HG03196 (cell line): ENCODE results near the gene KRT17.
"Not testable (repeated sequence)": the region's sequence is repeated elsewhere in the genome, so short reads cannot be mapped to it uniquely, and the experiment has no call there.

ENCODE experiments used
- ATAC-seq: cut with Tn5 transposase; IDR thresholded peaks from one replicate; pipeline ENCODE4 v1.9.1; 2021; ENCODE audit not compliant: unreplicated experiment

KRT17 gene

GRCh38 chr17:41600318-41600717 lies 24.1 kb downstream of the KRT17 start:
- no peak for ATAC-seq

- no peak for ATAC-seq
Observed at GRCh38 chr17:41599680-41600079, 24.7 kb downstream of the KRT17 start.

- ATAC-seq: no peak
Observed at GRCh38 chr17:41595585-41595984, 28.8 kb downstream of the KRT17 start.

DNA sequence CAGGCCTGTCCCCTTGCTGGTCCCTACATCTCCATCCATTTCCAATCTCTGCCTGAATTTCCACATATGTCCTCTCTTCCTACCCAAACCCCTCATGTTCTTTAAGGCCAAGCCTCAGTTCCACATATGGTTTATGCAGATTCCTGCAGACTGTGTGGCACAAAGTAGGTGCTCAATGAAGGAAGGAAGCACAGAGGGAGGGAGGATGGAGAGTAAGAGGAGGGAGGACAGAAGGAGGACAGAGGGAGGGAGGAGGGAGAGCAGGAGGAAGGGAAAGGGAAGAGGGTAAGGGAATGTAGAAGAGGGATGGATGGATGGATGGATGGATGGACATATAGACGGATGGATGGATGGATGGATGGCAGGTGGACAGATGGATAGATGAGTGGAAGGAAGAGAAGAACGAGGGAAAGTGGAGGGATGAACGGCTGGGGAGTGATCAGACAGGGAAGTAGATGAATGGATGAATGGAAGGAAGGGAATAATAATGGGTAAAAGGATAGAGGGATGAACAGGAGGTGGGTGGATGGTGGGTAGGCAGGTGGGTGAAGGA lies 29.9 kb downstream of the KRT17 start:
- no peak for ATAC-seq

DNA sequence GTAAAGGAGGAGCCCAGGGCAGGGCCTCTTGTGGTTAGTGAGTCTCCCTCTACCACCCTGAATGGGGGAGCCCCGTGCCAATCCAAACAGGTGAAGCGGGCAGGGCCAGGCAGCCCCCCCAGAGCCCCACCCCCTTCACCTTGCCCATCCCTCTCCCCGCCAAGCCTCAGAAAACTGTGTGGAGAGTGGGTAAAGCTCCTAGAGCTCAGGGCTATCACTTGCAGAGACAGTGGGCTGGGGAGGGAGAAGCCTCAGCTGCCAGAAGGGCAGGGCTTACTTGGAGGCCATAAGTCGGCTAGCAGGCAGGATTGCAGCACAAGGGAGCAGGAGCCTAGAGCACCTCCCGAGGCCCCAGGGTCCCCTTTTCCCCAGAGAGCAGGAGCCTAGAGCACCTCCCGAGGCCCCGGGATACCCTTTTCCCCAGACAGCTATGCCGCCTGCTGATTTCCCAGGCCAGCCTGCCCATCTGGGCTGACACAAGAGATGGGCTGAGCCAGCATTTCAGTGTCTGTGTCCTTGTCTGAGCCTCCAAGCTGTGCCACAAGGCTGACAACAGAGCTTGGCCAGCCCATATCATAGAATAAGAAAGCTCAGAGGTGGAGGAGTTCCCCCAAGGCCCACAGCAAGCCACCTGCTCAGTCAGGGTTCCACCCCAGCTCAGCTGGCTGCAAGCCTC lies 30.9 kb downstream of the KRT17 start:
- ATAC-seq: no peak

DNA sequence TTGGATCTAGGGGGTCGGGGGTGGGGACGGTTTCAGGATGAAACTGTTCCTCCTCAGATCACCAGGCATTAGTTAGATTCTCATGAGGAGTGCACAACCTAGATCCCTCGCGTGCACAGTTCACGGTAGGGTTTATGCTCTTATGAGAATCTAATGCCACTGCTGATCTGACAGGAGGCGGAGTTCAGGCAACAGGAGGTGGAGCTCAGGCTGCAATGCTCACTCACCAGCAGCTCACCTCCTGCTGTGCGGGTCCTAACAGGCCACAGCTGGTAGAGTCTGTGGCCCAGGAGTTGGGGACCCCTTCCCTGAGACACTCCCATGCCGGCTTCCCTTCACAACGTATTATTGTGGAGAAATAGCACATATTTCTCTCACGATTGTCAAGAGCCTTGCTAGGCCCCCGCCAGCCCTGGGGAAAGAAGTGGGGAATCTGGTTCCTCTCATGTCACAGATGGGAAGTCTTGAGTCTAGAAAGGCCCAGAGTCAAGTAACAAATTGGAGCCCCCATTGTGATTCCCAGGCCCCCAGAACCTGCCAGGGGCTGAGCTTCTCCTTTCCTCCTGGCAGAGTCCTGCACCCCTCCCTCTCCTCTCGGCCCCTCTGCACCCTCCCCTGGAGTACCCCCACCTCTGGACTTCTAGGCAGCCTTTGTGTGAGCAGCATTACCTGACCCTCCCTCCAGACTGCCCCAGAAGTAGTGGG lies 31.6 kb downstream of the KRT17 start:
- ATAC-seq: no peak

- no peak for ATAC-seq
Observed at GRCh38 chr17:41589301-41589700, 35.1 kb downstream of the KRT17 start.

DNA sequence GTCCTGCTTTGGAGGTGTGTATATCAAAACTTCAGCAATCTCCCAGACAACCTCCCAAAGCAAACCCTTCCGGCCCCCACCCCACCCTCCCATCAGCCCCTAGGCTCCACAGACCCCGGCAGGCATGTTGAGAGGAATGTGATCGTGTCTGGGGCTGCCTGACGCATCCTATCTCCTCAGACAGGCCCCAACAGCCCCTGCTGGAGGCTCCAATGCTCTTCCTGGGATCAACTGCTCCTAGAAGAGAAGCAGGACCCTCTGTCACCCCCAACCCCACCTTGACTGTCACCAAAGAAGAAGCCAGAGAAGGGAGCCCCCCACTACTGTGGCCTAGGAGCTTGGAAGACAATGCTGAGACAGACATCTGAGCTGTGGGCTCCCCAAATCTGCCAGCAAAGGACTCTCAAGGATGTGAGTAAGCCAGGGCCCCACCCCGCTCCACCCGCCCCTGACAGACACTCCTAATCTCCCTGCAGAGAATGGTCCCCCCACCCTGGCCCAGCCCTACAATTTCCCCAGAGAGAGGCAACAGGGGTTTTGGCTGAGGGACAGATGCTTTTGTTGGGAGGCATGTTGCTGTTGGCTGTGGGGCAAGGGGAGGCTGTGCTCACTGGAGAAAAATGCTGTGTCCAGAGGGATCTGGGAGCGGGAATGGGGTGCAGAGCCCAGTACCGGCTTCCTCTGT lies 36.1 kb downstream of the KRT17 start:
- ATAC-seq: no peak

GRCh38 chr17:41586863-41587495 lies 37.4 kb downstream of the KRT17 start, which contains the start of gene KRT14:
Gene KRT14 (minus strand): TSS chr17:41586895. CDS start chr17:41586834, 61 bp downstream.
- ATAC-seq: no peak

DNA sequence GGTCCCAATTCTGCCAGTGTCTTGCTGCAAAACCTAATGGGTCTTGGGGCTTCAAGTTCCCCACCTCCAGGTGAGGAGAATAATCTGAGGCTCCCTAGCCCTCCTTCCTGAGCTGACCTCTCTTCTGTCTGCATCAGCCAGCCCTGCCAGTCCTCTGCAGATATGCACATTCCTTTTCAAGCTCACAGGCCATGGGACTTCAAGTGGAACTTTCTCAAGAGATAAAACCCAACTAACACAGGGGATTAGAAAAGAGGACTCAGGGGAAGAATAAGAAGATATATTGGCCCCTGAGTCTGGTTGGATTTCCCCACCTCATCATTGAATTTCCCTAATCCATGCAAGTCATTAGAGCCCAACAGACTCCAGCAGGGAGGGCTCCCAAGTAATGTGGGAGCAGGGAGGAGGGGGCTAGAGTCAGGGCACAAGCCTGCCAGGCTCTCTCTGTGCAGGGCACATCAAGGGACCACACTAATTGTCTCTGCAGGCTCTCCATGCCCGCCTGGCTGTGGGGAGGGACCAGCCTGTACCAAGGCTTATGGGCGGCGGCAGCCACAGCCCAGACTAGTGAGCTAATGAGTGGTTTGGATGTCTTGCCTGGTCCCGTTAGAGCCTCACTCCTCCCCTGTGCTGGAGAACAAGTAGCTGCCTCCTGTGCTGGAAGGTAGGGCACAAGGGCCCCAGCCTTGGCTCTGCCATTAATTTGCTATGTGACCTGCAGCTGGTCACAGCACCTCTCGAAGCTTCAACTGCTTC lies 38.9 kb downstream of the KRT17 start:
- ATAC-seq: no peak

DNA sequence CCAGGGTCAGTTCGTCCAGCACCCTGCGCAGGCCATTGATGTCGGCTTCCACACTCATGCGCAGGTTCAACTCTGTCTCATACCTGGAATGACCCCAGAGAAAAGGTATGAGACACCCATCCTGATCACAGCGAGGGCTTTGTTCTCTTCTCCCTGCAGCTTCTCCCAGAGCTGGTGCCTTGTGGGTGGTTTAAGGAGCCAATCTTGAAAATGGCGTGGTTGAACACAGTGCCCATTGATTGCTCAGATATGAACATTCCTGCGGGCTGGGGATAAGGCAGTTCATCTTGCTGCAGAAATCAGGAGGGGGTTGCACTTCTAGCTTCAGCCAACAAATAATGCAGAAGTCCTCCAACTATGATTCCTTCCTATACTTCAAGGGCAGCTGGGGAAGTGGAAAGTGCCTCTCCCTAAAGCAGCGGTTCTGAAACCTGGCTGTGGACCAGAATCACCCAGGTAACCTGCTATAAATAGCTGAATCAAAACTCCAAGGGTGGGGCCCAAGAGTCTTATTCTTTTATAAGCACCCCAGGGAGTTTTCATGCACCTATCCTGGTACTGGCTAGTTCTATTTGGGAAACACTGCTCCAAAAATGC lies 39.9 kb downstream of the KRT17 start:
- ATAC-seq: not testable (repeated sequence)

DNA sequence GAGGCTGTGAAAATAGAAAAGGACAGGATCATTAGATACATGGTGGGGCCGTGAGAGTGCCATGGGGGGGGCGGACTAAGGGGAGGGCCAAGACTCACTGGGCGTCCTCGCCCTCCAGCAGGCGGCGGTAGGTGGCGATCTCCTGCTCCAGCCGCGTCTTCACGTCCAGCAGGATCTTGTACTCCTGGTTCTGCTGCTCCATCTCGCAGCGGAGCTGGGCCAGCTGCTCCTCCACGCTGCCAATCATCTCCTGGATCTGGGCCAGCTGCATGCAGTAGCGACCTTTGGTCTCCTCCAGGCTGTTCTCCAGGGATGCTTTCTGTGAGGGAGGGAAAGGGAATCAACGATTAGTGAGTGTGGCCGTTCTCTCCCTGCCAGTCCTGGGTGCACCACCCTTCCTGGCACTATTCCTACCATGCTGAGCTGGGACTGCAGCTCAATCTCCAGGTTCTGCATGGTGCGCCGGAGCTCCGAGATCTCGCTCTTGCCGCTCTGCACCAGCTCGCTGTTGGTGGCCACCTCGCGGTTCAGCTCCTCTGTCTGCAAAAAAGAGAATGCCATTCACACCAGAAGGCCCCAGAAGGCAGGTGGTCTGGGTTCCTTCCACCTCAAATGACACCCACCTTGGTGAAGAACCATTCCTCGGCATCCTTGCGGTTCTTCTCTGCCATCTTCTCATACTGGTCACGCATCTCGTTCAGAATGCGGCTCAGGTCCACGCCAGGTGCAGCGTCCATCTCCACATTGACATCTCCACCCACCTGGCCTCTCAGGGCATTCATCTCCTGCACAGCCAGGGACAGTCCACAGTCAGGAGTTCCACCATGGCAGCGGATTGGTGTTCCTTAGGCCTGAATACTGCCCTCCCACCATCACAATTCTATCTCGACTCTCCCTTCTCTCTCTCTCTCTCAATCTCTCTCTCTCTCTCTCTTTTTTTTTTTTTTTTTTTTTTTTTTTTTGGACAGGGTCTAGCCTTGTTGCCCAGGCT lies 40.9 kb downstream of the KRT17 start:
- no peak for ATAC-seq

DNA sequence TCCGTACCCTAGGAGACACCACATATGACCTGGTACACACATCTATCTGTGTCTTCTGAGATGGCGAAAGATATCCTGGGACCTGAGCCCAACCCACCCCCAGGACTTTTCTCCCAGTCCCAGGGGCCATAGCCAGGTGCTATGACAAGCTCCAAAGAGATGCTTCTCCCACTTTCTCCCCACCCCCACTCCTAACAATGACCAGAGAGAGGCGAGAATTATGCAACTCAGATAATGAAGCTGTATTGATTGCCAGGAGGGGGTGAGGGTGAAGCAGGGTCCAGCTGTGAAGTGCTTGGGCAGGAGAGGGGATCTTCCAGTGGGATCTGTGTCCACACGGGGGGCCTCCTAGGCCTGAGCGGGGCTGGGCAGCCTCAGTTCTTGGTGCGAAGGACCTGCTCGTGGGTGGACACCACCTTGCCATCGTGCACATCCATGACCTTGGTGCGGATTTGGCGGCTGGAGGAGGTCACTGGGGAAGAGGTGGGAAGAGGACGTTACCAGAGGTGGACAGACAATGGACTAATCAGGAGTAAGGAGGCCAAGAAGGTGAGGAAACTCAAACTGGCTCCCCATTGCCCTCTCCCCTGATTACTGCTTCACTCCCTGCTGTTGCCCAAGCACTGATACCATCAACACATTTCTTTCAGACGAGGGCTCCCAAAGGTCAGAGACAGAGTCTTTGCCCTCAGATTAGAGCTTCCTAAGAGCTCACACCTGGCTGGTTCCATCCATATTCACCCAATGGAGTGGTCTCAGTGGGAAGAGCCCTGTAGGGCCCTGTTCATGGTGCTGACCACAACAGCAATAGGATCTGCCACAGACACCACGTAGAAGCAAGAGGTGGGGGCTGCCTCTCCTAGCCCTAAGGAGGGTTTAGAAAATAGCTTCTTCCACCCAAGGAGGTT lies 42.1 kb downstream of the KRT17 start:
- not testable (repeated sequence) for ATAC-seq

- ATAC-seq: no peak
Observed at GRCh38 chr17:41581366-41582060, 42.9 kb downstream of the KRT17 start.

DNA sequence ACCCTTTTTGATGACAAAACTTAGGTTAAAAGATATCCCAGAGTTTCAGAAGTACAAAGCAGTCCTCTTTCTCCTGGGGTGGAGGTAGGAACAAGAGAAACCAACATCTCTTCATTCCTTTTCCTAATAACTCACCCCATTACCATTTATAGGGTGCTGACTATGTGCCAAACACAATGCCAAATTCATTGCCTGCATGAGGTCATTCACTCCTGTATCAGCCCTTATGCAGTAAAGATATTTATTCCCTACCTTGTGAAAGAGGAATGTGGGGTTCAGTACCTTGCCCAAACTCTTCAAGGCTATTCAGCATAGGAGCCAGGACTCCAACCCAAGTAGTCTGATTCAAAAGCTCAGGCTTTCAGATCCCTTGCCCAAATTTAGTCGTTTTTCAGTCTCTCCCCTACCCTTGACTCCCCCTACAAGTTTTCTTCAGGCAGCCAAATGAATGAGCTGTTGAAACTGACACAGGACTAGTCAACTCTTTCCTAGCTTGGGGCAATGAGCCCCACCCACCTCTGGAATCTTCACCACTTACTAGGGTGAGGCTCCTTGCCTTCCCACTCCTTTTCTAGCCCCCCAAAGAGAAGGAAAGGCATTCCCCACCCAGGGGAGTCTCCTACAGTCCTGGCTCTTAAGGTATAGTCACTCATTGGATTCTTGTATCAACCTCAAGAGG lies 43.5 kb downstream of the KRT17 start:
- ATAC-seq: no peak

DNA sequence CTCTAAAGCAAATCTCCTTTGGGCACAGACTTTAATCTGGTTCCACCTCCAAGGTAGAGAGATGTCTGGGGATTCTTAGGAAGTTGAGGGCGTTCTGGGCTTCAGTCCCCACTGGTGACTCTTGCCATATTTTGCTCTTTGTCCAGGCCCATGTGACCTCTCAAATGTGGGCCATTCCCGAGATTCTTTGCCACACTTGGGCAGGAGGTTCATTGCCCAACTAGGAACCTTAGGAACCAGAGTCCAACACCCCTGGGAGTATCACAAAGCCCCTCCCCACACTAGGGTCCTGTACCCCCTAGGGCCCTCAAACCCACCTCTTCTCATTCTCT lies 44.2 kb downstream of the KRT17 start:
- no peak for ATAC-seq
